OCI-M1 (cell line): Measurements from ENCODE around the gene CCDC158.
"Not testable (repeated sequence)": the region's sequence is repeated elsewhere in the genome, so short reads cannot be mapped to it uniquely, and the experiment has no call there.

ENCODE experiments used
- DNase-seq: peaks from one replicate; lab custom pipeline; 2025; lab: John Stamatoyannopoulos, UW

CCDC158 gene

GRCh38 chr4:76420762-76421581 is at the start of gene CCDC158:
CCDC158 (minus strand) TSS chr4:76421141; CDS start chr4:76403207, 17,934 bp downstream.
- DNase-seq, result no peak

- no peak for DNase-seq
Measured at GRCh38 chr4:76470532-76470931, 49.6 kb upstream of the CCDC158 start.

- no peak for DNase-seq
Measured at GRCh38 chr4:76470064-76470463, 49.1 kb upstream of the CCDC158 start.

GRCh38 chr4:76463568-76463967 is 42.6 kb upstream of the CCDC158 start:
- DNase-seq, result no peak

DNA sequence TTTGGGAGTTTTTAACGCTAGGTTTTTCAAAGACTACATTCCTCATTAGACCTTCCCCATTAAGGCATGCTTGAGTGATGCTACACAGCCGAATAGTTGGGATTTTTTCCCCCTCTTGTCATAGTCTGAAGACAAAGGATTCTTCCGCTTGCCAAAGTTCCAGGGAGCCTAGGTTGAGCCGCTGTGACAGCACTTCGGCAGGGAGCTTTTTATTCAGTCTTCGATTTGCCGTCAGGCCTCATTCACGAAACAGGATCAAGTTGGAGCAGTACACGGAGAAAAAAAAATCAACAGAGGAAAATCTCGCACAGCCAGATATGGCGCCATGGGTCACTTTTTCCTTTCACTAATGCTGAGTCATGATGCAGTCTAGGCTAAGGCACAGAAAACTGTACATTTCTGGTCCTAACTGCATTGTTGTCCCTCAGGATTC is 38.4 kb upstream of the CCDC158 start:
- no peak for DNase-seq

GRCh38 chr4:76458825-76459224 is 37.9 kb upstream of the CCDC158 start:
- no peak for DNase-seq

DNA sequence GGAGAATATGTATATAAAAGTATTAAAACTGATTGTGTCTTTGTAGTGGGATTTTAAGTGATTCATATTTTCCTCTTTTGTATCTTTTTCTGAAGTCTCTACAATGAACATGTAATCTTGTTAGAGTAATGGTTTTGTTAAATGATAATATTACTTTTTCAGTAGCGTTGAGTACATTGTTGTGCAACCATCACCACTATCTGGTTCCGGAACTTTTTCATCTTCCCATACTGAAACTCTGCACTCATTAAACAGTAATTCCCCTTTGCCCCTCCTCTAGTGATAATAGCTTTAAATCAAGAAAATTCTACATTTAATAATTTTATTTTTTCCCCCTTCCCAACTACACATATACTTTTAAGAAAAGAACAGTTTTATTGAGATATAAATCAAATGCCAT is 37.4 kb upstream of the CCDC158 start:
- DNase-seq, result no peak

GRCh38 chr4:76457885-76458284 is 36.9 kb upstream of the CCDC158 start:
- DNase-seq, result no peak

DNA sequence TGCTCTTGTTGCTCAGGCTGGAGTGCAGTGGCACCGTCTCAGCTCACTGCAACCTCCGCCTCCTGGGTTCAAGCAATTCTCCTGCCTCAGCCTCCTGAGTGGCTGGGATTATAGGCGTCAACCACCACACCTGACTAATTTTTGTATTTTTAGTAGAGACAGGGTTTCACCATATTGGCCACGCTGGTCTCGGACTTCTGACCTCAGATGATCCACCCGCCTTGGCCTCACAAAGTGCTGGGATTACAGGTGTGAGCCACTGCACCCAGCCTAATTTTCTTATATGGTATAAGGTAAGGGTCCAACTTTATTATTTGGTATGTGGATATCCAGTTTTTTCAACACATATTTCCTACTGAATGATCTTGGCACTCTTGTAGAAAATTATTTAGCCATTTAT is 33.1 kb upstream of the CCDC158 start:
- DNase-seq, result not testable (repeated sequence)

- no peak for DNase-seq
Measured at GRCh38 chr4:76453232-76453631, 32.3 kb upstream of the CCDC158 start.

- no peak for DNase-seq
Measured at GRCh38 chr4:76449833-76450232, 28.9 kb upstream of the CCDC158 start.

DNA sequence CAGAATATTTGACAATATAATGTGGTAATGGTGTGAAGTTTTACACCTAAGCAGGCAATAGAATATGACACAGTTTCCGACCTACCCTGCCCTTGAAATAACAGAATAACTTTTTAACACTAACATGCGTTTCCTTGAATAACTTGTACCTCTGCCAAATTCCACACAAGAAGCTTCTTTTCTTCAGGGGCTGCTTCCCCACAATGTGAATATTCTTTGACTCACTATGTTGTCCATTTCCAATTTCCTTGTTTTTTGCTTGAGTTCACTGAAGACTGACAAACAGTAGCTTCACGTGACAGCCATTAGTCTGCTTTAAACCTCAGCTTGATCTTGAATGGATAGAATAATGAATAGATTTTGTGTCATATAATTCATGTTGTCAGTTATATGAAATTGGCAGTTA is 28.4 kb upstream of the CCDC158 start:
- DNase-seq, result no peak

DNA sequence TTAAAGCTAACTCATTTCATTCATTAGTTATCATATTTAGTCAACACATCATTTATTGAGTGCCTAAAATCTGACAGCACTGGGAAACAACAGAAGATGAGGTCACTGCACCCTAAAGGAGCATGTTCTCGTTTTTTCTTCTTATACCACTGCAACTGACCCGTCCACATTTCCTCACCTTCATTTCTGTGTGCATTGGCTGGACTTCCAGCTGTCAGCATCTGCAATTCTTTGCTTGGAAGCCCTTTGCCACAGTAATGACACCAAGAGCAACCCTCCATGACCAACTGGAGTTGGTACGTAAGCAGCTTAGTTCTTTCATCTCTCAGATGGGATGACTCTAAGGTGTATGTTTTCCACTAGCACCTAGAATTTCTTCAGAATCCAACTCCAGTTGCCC is 27.3 kb upstream of the CCDC158 start:
- no peak for DNase-seq

DNA sequence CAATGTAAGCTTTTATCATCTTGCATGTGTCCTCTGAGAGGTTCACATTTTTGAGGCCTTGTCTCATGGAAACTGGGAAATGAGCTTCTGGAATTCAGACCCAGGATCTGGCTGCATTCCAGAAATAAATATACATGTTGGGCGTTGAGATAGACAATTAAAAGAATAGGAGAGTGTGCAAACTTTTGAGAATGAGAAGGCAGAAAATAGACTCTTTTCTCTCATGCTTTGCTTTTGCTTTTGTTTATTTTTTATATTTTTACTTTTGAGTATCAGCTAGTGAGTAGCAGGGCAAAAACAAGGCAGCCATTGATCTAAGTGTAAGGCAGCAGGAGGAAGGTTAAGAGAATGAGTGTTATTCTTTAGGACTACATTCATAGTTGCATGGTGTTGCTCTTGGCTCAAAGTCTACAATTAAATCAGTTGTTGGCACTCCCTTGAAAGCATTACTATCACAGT is 26.5 kb upstream of the CCDC158 start:
- DNase-seq, result no peak

DNA sequence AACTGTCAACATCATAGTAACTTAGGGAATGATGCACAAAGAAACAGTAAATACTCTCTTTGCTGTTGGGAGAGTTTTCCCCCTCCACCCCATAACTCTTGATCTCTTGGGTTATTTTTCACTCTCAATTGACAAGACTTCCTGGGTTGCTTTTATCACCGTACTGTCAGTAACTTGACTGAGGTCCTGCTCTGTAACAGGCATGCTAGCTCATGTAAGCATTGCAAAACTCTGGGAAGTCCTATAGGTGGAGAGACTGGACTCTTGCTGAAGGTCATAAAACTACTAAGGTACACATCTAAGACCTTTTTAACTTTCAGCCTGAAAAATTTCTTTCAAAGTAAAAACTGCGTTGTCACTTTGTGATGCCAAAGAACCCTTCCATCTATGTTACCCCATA is 25.0 kb upstream of the CCDC158 start:
- no peak for DNase-seq

DNA sequence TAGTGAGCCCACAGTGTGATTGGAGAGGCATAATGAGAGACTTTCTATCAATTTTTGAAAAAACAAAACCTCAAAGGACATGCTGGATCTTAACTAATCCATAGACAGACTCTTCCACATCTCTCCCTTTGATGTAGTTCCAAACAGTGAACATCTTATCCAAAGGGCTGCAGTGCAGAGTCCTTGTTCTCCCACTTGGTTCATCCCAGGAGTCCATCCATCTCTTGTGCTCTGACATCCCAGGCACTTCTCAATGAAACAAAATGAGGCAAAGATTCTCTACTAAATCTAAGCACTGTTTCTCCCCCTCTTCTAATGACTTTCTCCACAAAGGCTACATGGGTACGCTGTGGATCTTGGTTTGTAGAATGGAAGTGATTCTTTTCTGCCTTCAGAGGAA is 22.4 kb upstream of the CCDC158 start:
- no peak for DNase-seq

GRCh38 chr4:76442807-76443206 is 21.9 kb upstream of the CCDC158 start:
- DNase-seq, result no peak

DNA sequence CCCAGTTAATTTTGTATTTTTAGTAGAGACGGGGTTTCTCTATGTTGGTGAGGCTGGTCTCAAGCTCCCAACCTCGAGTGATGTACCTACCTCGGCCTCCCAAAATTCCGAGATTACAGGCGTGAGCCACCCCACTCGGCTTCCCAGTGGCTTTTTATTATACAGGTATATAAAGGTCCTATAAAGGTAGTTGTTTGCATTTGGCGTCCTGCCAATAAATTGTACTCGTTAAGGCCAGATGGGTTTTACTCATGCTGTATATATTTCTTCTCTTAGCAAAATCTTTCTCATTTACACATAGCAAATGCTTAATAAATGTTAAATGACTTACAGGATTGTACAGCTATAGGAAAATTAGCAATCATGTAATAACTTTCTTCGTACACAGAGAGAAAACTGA is 20.9 kb upstream of the CCDC158 start:
- DNase-seq, result no peak

DNA sequence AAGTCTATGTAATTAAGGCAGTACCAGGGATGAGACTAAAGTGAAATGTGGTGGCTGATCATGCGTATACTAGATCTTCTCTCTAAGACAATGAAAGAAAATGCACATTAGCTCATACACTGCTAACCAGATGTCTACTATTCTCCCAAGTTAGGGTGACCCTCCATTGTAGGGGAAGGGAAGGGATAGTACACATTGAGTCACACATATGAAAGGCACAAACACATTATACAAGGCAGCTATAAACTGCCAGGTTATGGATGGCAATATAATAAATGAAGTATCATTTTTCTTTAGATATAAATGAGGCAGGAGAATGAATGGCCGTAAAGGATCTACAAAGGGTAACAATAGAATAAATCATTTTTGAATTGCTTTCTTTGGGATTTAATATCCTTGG is 18.6 kb upstream of the CCDC158 start:
- no peak for DNase-seq

- DNase-seq, result no peak
Measured at GRCh38 chr4:76435528-76436319, 14.8 kb upstream of the CCDC158 start.

DNA sequence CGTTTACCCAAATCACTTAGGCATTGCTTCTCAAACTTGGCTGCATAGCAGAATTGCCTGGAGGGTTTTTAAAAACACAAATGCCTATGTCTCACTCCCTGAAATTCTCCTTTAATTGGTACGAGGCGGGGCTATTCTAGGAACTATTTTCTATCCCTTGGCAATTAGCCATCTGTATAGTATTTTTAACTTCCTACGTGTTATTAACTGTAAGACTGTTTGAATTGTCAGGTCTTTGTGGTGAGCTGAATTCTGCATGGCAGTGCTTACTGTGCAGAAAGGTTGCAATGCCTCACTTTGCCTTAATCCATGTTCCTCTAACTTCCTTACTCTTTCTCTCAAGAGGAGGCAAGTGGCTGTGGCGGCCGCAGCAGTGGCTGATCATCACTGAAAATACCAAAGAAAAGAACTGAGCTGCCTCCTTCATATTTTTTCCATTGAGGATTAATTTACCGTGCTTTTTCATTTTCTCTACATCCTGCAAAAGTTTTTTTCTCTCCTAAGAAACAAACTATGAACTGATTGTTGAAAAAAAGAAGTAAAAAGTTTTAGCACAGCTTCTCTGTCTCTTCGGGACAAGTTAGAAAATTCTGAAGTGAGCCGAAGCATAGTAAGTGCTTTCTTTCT is 14.1 kb upstream of the CCDC158 start, which contains the start of gene SHROOM3:
SHROOM3 (plus strand) TSS at position 329 of the 627 bp plus-strand sequence. CDS start 824 bp downstream, outside the sequence.
- peak; percentile 27 for DNase-seq
